GM19035 (cell line): Measurements from ENCODE around the gene LMAN2.
A peak's percentile ranks its signal among the peaks of the same experiment; 100 is the strongest.
"Not testable (repeated sequence)": the region's sequence is repeated elsewhere in the genome, so short reads cannot be mapped to it uniquely, and the experiment has no call there.

Source experiments
- ATAC-seq: cut with Tn5 transposase; IDR thresholded peaks from one replicate; pipeline ENCODE4 v1.9.1; 2021; ENCODE audit not compliant: unreplicated experiment

The LMAN2 gene

GRCh38 chr5:177378884-177379883 lies 27.7 kb upstream of the LMAN2 start:
- ATAC-seq, result no peak

- no peak for ATAC-seq
Observed at GRCh38 chr5:177377851-177378776, 26.6 kb upstream of the LMAN2 start.

- no peak for ATAC-seq
Observed at GRCh38 chr5:177376107-177376506, 24.6 kb upstream of the LMAN2 start.

GRCh38 chr5:177375516-177375915 lies 24.0 kb upstream of the LMAN2 start:
- not testable (repeated sequence) for ATAC-seq

GRCh38 chr5:177374211-177374610 lies 22.7 kb upstream of the LMAN2 start:
- no peak for ATAC-seq

- no peak for ATAC-seq
Observed at GRCh38 chr5:177373806-177374205, 22.3 kb upstream of the LMAN2 start.

- no peak for ATAC-seq
Observed at GRCh38 chr5:177372910-177373309, 21.4 kb upstream of the LMAN2 start.

- no peak for ATAC-seq
Observed at GRCh38 chr5:177372034-177372896, 20.8 kb upstream of the LMAN2 start.

- no peak for ATAC-seq
Observed at GRCh38 chr5:177371120-177372033, 19.9 kb upstream of the LMAN2 start.

- ATAC-seq, result peak; percentile 75
Observed at GRCh38 chr5:177370488-177371119, 19.1 kb upstream of the LMAN2 start.

- ATAC-seq, result no peak
Observed at GRCh38 chr5:177369645-177370440, 18.4 kb upstream of the LMAN2 start.

GRCh38 chr5:177368869-177369644 lies 17.6 kb upstream of the LMAN2 start:
- ATAC-seq, result no peak

GRCh38 chr5:177367981-177368868 lies 16.8 kb upstream of the LMAN2 start:
- no peak for ATAC-seq

- no peak for ATAC-seq
Observed at GRCh38 chr5:177367323-177367848, 15.9 kb upstream of the LMAN2 start.

- no peak for ATAC-seq
Observed at GRCh38 chr5:177366528-177367322, 15.3 kb upstream of the LMAN2 start.
